ENCODE results near the gene CRELD1. TPM values are rescaled to one million over a fixed set of nuclear protein-coding genes. Genes with fewer than 3 reads are reported as not detected.
A peak's percentile ranks its signal among the peaks of the same experiment; 100 is the strongest.
"Not testable (repeated sequence)": the region's sequence is repeated elsewhere in the genome, so short reads cannot be mapped to it uniquely, and the experiment has no call there.

Gene CRELD1
- total RNA-seq, result 10 to 100 TPM; 14.2 to 36.7 TPM

- peak within 1 kb of the TSS; percentile 97 for H3K27ac Mint-ChIP-seq
- H3K36me3 Mint-ChIP-seq (ENCODE audit: low read depth), result peaks cover 46% of the 10 kb centered on the region
- H3K27me3 Mint-ChIP-seq, result no peaks in the 10 kb centered on the region
- peak; percentile 89 for ATAC-seq (replicated peaks)
- H3K4me3 Mint-ChIP-seq, result peak within 1 kb of the TSS; percentile 98
- H3K9me3 Mint-ChIP-seq, result no peaks in the 10 kb centered on the region
- H3K4me1 Mint-ChIP-seq, result peaks cover 19% of the 10 kb centered on the region
Measured at GRCh38 chr3:9933561-9934234, at the start of gene CRELD1. CRELD1 (plus strand) TSS chr3:9933834; CDS start chr3:9934439, 605 bp downstream.

DNA sequence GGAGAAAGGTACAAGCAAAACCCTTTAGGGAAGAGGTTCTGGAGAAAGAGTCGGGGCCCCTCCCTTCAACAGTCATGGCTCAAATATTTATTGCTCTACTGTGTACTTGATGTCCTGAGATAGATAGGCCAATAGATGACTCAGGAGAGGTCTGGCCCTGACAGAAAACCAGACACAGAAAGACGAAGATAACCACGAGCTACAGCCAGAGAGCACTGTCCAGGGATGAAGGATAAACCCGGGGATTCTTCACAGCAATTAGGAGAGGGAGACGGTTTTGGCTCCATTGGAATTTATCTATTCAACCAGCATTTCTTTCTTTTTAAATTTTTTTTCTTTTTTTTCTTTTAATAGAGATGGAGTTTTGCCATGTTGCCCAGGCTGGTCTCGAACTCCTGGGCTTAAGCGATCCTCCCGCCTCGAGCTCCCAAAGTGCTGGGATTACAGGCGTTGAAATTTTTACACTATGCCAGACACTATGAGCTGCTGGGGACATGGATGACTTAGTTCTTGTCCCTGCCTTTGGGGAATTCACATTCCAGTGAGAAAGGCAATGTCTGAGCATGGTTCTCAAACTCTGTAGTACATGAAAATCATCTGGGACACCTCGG lies 49.0 kb upstream of the CRELD1 start:
- Mint-ChIP-seq H3K9me3 (no peaks in the 10 kb centered on the region), H3K4me3 (no peak overlapping the region), H3K4me1 (no peaks in the 10 kb centered on the region), H3K27ac (no peak overlapping the region), H3K27me3 (no peaks in the 10 kb centered on the region), H3K36me3 (ENCODE audit: low read depth) (no peaks in the 10 kb centered on the region)
- ATAC-seq (replicated peaks), result no peak

DNA sequence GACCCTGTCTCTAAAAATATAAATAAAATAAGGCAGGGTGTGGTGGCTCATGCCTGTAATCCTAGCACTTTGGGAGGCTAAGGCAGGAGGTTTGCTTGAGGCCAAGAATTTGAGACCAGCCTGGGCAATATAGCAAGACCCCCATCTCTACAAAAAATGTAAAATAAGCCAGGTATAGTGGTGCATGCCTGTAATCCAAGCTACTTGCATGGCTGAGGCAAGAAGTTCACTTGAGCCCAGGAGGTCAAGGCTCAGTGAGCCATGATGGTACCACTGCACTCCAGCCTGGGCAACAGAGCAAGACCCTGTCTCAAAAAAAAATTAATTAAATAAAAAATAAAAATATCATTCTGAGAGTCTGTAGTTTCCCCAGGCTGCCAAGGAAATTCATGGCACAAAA lies 47.3 kb upstream of the CRELD1 start:
- H3K9me3 Mint-ChIP-seq, result no peaks in the 10 kb centered on the region
- peaks cover 11% of the 10 kb centered on the region for H3K36me3 Mint-ChIP-seq (ENCODE audit: low read depth)

DNA sequence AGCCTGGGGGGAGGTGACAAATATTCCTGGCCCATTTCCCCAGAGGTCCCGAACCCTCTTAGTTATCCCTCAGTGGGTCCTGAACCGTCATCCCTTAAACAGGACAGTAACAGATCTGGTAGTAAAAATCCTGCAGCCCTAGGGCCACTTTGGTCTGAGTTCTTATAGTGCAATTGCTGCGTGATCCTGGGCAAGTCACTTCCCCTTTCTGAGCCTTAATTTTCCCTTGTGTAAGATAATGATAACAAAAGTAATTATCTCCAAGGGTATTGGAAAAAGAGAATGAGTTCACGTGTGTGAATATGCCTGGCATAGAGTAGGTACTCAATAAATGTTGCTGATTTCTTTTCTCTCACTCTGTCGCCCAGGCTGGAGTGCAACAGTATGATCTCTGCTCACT lies 46.2 kb upstream of the CRELD1 start:
- Mint-ChIP-seq H3K4me3 (no peak overlapping the region), H3K36me3 (ENCODE audit: low read depth) (peaks cover 22% of the 10 kb centered on the region), H3K27ac (no peak overlapping the region), H3K4me1 (peaks cover 4% of the 10 kb centered on the region), H3K27me3 (no peaks in the 10 kb centered on the region), H3K9me3 (no peaks in the 10 kb centered on the region)
- no peak for ATAC-seq (replicated peaks)

More for the DNA sequence above, 47.3 kb upstream of the CRELD1 start:
- Mint-ChIP-seq H3K27me3 (no peaks in the 10 kb centered on the region), H3K27ac (no peak overlapping the region), H3K4me1 (no peaks in the 10 kb centered on the region), H3K4me3 (no peak overlapping the region)
- ATAC-seq (replicated peaks), result no peak

DNA sequence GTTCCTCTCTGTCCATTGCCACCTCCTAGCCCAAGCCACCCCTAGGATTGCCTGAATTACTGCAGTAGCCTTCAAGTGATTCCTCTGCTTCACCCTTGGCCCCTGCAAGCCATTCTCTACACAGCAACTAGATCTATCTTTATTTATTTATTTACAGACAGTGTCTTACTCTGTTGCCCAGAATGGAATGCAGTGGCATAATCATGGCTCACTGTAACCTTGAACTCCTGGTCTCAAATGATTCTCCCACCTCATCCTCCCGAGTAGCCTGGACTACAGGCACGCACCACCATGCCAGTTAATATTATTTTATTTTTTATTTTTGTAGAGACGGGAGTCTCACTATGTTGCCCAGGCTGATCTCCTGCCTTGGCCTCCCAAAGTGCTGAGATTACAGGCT lies 45.1 kb upstream of the CRELD1 start:
- no peaks in the 10 kb centered on the region for H3K27me3 Mint-ChIP-seq
- no peak overlapping the region for H3K4me3 Mint-ChIP-seq
- no peak overlapping the region for H3K27ac Mint-ChIP-seq
- peaks cover 32% of the 10 kb centered on the region for H3K36me3 Mint-ChIP-seq (ENCODE audit: low read depth)
- no peak for ATAC-seq (replicated peaks)
- H3K9me3 Mint-ChIP-seq, result no peaks in the 10 kb centered on the region
- peaks cover 12% of the 10 kb centered on the region for H3K4me1 Mint-ChIP-seq

- ATAC-seq (replicated peaks), result no peak
- H3K4me3 Mint-ChIP-seq, result peak overlapping the region; percentile 89
- peaks cover 19% of the 10 kb centered on the region for H3K4me1 Mint-ChIP-seq
- H3K9me3 Mint-ChIP-seq, result no peaks in the 10 kb centered on the region
- peak overlapping the region; percentile 97 for H3K27ac Mint-ChIP-seq
- H3K36me3 Mint-ChIP-seq (ENCODE audit: low read depth), result peaks cover 41% of the 10 kb centered on the region
- no peaks in the 10 kb centered on the region for H3K27me3 Mint-ChIP-seq
Measured at GRCh38 chr3:9889405-9889804, 44.2 kb upstream of the CRELD1 start.

GRCh38 chr3:9890249-9891071 lies 43.2 kb upstream of the CRELD1 start, which contains the start of gene JAGN1:
JAGN1 (plus strand) TSS chr3:9890610; CDS start chr3:9890723, 113 bp downstream.
- Mint-ChIP-seq H3K27ac (peak within 1 kb of the TSS; percentile 97), H3K4me1 (peaks cover 26% of the 10 kb centered on the region), H3K27me3 (no peaks in the 10 kb centered on the region), H3K36me3 (ENCODE audit: low read depth) (peaks cover 50% of the 10 kb centered on the region), H3K9me3 (no peaks in the 10 kb centered on the region), H3K4me3 (peak within 1 kb of the TSS; percentile 89)
- ATAC-seq (replicated peaks), result peak; percentile 81

GRCh38 chr3:9891072-9891622 lies 42.5 kb upstream of the CRELD1 start:
- Mint-ChIP-seq H3K36me3 (ENCODE audit: low read depth) (peaks cover 50% of the 10 kb centered on the region), H3K27ac (peak overlapping the region; percentile 97), H3K9me3 (no peaks in the 10 kb centered on the region), H3K27me3 (no peaks in the 10 kb centered on the region), H3K4me3 (peak overlapping the region; percentile 89), H3K4me1 (peaks cover 26% of the 10 kb centered on the region)
- ATAC-seq (replicated peaks), result peak; percentile 0

GRCh38 chr3:9893739-9894138 lies 39.9 kb upstream of the CRELD1 start:
- no peak for ATAC-seq (replicated peaks)
- peak overlapping the region; percentile 83 for H3K27ac Mint-ChIP-seq
- H3K4me1 Mint-ChIP-seq, result peaks cover 34% of the 10 kb centered on the region
- H3K4me3 Mint-ChIP-seq, result peak overlapping the region; percentile 89
- H3K36me3 Mint-ChIP-seq (ENCODE audit: low read depth), result peaks cover 50% of the 10 kb centered on the region
- no peaks in the 10 kb centered on the region for H3K9me3 Mint-ChIP-seq
- no peaks in the 10 kb centered on the region for H3K27me3 Mint-ChIP-seq

DNA sequence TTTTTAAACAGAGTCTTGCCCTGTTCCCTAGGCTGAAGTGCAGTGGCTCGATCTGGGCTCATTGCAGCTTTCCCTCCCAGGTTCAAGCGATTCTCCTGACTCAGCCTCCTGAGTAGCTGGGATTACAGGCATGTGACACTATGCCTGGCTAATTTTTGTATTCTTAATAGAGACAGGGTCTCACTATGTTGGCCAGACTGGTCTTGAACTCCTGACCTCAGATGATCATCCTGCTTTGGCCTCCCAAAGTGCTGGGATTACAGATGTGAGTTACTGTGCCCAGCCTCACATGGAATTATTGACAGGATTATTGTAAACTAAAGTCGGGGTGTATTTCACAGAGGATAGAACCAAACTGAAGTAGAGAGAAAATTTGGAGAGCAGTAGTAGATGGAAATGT lies 37.9 kb upstream of the CRELD1 start:
- peaks cover 38% of the 10 kb centered on the region for H3K4me1 Mint-ChIP-seq
- not testable (repeated sequence) for H3K27ac Mint-ChIP-seq

GRCh38 chr3:9896755-9897407 lies 36.8 kb upstream of the CRELD1 start:
- H3K9me3 Mint-ChIP-seq; H3K27me3 Mint-ChIP-seq; ATAC-seq (replicated peaks); H3K4me3 Mint-ChIP-seq: not testable (repeated sequence)
- Mint-ChIP-seq H3K36me3 (ENCODE audit: low read depth) (peaks cover 34% of the 10 kb centered on the region), H3K4me1 (peaks cover 44% of the 10 kb centered on the region), H3K27ac (peak overlapping the region; percentile 20)

More for the DNA sequence above, 37.9 kb upstream of the CRELD1 start:
- H3K9me3 Mint-ChIP-seq; ATAC-seq (replicated peaks); H3K27me3 Mint-ChIP-seq; H3K4me3 Mint-ChIP-seq: not testable (repeated sequence)
- H3K36me3 Mint-ChIP-seq (ENCODE audit: low read depth), result peaks cover 45% of the 10 kb centered on the region

DNA sequence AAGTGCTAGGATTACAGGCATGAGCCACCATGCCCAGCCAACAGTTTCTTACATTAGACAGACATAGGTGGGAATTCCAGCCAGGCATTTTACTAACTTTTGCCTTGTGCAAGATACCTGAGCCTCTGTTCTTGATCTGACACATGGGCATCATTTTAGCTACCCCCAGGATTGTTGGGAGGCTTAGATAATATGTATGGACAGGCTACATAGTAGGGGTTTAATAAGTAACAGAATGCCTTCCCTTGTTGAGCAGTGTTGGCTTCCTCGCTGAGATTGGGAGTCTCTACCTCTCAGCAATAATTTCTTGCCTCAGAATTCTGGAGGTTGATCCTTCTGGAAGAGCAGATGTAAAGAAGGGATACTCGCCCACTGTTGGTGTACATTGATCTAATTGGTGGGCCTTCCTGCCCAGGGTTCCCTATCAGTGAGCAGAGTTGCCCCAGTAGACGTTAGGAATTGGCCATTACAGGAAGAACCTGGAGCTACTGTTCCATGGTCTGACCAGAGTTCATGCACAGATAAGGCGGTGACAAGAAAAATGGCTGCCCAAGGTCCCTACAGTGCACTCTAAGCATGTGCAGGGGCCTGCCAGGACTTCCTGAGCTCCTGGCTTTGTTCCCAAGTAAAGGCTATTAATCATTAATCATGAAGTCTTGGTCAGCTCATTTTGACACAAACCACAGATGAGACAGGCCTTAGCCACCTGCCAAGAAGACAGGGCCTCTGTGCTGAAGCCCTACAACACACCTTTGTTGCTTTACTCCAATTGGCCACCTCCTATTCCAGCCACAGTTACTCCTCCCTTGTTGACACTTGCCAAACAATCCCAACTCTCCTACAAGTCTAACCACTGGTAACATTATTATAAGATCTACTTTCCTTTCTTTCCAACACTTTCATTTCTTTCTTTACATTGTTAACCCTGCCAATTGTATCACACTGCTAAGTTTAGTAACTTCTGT lies 35.9 kb upstream of the CRELD1 start:
- no peaks in the 10 kb centered on the region for H3K9me3 Mint-ChIP-seq
- H3K4me1 Mint-ChIP-seq, result peaks cover 46% of the 10 kb centered on the region
- no peaks in the 10 kb centered on the region for H3K27me3 Mint-ChIP-seq
- no peak for ATAC-seq (replicated peaks)
- H3K36me3 Mint-ChIP-seq (ENCODE audit: low read depth), result peaks cover 26% of the 10 kb centered on the region
- no peak overlapping the region for H3K4me3 Mint-ChIP-seq
- H3K27ac Mint-ChIP-seq, result peak overlapping the region; percentile 20
